ENCODE measurements around the gene CLEC16A.

GRCh38 chr16:11067697-11068141 is 123.4 kb downstream of the CLEC16A start:
- no peak for TF ChIP-seq CTCF (IDR thresholded peaks at IDR 0.05; ENCODE audit: borderline replicate concordance, extremely low read depth, low read length, poor library complexity, severe bottlenecking)
- no peak for TF ChIP-seq EZH2 (IDR thresholded peaks at IDR 0.05; ENCODE audit: borderline replicate concordance, low read depth, low read length, severe bottlenecking)
